GM12878 (cell line): ENCODE data around the gene EML1. TPM values are rescaled to one million over a fixed set of nuclear protein-coding genes. Genes with fewer than 3 reads are reported as not detected.

Experiments used
- BHLHE40 ChIP-seq, 2 experiments: fragments of 450-650 bp in 1 of 2; IDR thresholded peaks; 2 replicates each; pipeline ENCODE4 v1.6.1; 2011 to 2017; ENCODE audit warnings: low read depth in 2 of 2, borderline replicate concordance in 1 of 2, improper control_type of control experiment in 1 of 2, low read length in 1 of 2, mild to moderate bottlenecking in 1 of 2
- CEBPZ ChIP-seq: fragments of 150-350 bp; IDR thresholded peaks from 2 replicates; pipeline ENCODE4 v1.6.1; 2016; ENCODE audit warnings: low read depth, low read length
- E2F8 ChIP-seq: fragments of 450-650 bp; IDR thresholded peaks from 2 replicates; pipeline ENCODE4 v1.6.1; 2018; ENCODE audit warnings: mild to moderate bottlenecking, low read depth, moderate library complexity; ENCODE audit not compliant: partially characterized antibody
- HSF1 ChIP-seq: fragments of 150-350 bp; IDR thresholded peaks from 2 replicates; pipeline ENCODE4 v1.6.1; 2014; ENCODE audit warnings: mild to moderate bottlenecking, low read depth, low read length
- MEF2B ChIP-seq: fragments of 450-650 bp; IDR thresholded peaks from 2 replicates; pipeline ENCODE4 v1.6.1; 2018; ENCODE audit warnings: mild to moderate bottlenecking, moderate library complexity; ENCODE audit not compliant: partially characterized antibody, poor library complexity, severe bottlenecking
- RELA ChIP-seq: fragments of 450-650 bp; IDR thresholded peaks from 2 replicates; pipeline ENCODE4 v1.8.0; 2014; ENCODE audit warnings: borderline replicate concordance; ENCODE audit not compliant: partially characterized antibody
- RELB ChIP-seq: fragments of 450-650 bp; IDR thresholded peaks from 2 replicates; pipeline ENCODE4 v1.6.1; 2017; ENCODE audit warnings: low read depth, mild to moderate bottlenecking, moderate library complexity
- REST ChIP-seq: IDR thresholded peaks from 2 replicates; pipeline ENCODE4 v1.6.1; 2012; ENCODE audit warnings: mild to moderate bottlenecking, low read depth, low read length
- TAF1 ChIP-seq: IDR thresholded peaks from 2 replicates; pipeline ENCODE4 v1.6.1; 2011; ENCODE audit warnings: mild to moderate bottlenecking, low read depth, low read length, borderline replicate concordance
- ZBED1 ChIP-seq: IDR thresholded peaks from 2 replicates; pipeline ENCODE4 v1.6.1; 2016; ENCODE audit warnings: borderline replicate concordance
- ZNF274 ChIP-seq: IDR thresholded peaks from one replicate; pipeline ENCODE4 v1.8.0; 2011; ENCODE audit not compliant: insufficient read length, insufficient read depth
- polyA plus RNA-seq, 11 experiments: library from polyadenylated mRNA; depleted of rRNA in 4 of 11; unstranded in 6 of 11; stranded (reverse) in 5 of 11; fragments of >200 nt; fragmentation: Nextera tagmentation in 4 of 11; fragmentation: Illumina TruSeq in 1 of 11; extraction: Ambion mirVana in 4 of 11; extraction: Trizol in 1 of 11; gene quantifications; 1 replicate in 1 of 11; 2 replicates in 10 of 11; pipeline versions ENCODE4 v1.2.1 to v1.2.3, GENCODE V29; 2011 to 2016; ENCODE audit warnings: inconsistent platforms in 2 of 11, missing spikeins in 2 of 11, low read depth in 1 of 11
- total RNA-seq, 4 experiments: library from RNA; depleted of rRNA in 3 of 4; stranded (reverse); fragments of >200 nt in 3 of 4; fragmentation: Illumina TruSeq in 1 of 4; extraction: Trizol in 1 of 4; gene quantifications; 2 replicates each; pipeline versions ENCODE4 v1.2.1 to v1.2.3, GENCODE V29; 2013 to 2021

EML1 gene
- total and polyA plus RNA-seq, 10 of the 15 experiments (the other 5 are each of a cell fraction or from before 2014, with no cell fraction given): 0.05 to 3.4 (median 0.11) TPM; not detected in 3

- TF ChIP-seq ZBED1 (no peak), MEF2B (no peak), ZNF274 (no peak), CEBPZ (no peak), BHLHE40 (IDR thresholded peaks at IDR 0.05; ENCODE audit: borderline replicate concordance in 1 of 2, low read depth in 2 of 2, low read length in 1 of 2) (no peak), RELA (no peak), RELB (no peak), TAF1 (no peak), E2F8 (no peak), HSF1 (no peak), REST (no peak)
Observed at GRCh38 chr14:99952453-99952852, 159.2 kb downstream of the EML1 start (continued).
